NCI-H2171 treated with DMSO at 0.1 percent for 48 hours (cell line): ENCODE results near the gene SLC15A4.

ENCODE experiments used
- DNase-seq: peaks from one replicate; lab custom pipeline; 2025; lab: John Stamatoyannopoulos, UW

SLC15A4 gene

GRCh38 chr12:128754275-128754674 is 69.5 kb downstream of the SLC15A4 start:
- DNase-seq = no peak

GRCh38 chr12:128753438-128753837 is 70.3 kb downstream of the SLC15A4 start:
- DNase-seq = no peak

- DNase-seq = no peak
These were observed 71.4 kb downstream of the SLC15A4 start for GRCh38 chr12:128752386-128752785.

- DNase-seq = no peak
These were observed 76.3 kb downstream of the SLC15A4 start for GRCh38 chr12:128747441-128747840.

GRCh38 chr12:128745772-128746689 is 77.7 kb downstream of the SLC15A4 start:
- DNase-seq = no peak

GRCh38 chr12:128743916-128744315 is 79.8 kb downstream of the SLC15A4 start:
- DNase-seq = no peak
